H9 (cell line): Measurements from ENCODE around the gene PRMT2. TPM values are rescaled to one million over a fixed set of nuclear protein-coding genes. Genes with fewer than 3 reads are reported as not detected.

Source experiments
- DNase-seq: peaks from one replicate; pipeline ENCODE4 v3.0.0-alpha.2; 2017
- H2AFZ ChIP-seq: one replicate; pipeline ENCODE4 v1.6.1; 2013; ENCODE audit warnings: mild to moderate bottlenecking, low read length, control low read depth, moderate library complexity
- H2AK5ac ChIP-seq: 2 replicates; pipeline ENCODE4 v1.6.1; 2013; ENCODE audit warnings: low read length, control low read depth, mixed read lengths; ENCODE audit not compliant: insufficient read length
- H2BK120ac ChIP-seq: one replicate; pipeline ENCODE4 v1.6.1; 2013; ENCODE audit warnings: low read depth, mild to moderate bottlenecking, low read length, control low read depth, inconsistent platforms; ENCODE audit not compliant: poor library complexity, severe bottlenecking
- H2BK12ac ChIP-seq: 2 replicates; pipeline ENCODE4 v1.6.1; 2013; ENCODE audit warnings: low read length, control low read depth, mixed read lengths, low read depth; ENCODE audit not compliant: insufficient read length
- H2BK15ac ChIP-seq: 2 replicates; pipeline ENCODE4 v1.6.1; 2013; ENCODE audit warnings: low read depth, low read length, control low read depth
- H2BK20ac ChIP-seq: one replicate; pipeline ENCODE4 v1.6.1; 2013; ENCODE audit warnings: low read depth, mild to moderate bottlenecking, low read length, control low read depth, inconsistent platforms; ENCODE audit not compliant: poor library complexity, severe bottlenecking
- H2BK5ac ChIP-seq: 2 replicates; pipeline ENCODE4 v1.6.1; 2013; ENCODE audit warnings: low read length, control low read depth, mixed read lengths; ENCODE audit not compliant: insufficient read length
- H3K14ac ChIP-seq: 2 replicates; pipeline ENCODE4 v1.6.1; 2013; ENCODE audit warnings: low read length, control low read depth; ENCODE audit not compliant: insufficient read depth
- H3K18ac ChIP-seq: 2 replicates; pipeline ENCODE4 v1.6.1; 2013; ENCODE audit warnings: low read depth, mild to moderate bottlenecking, mixed read lengths, low read length, control low read depth; ENCODE audit not compliant: insufficient read length
- H3K23ac ChIP-seq: 2 replicates; pipeline ENCODE4 v1.6.1; 2013; ENCODE audit warnings: low read length, control low read depth, mixed read lengths, low read depth; ENCODE audit not compliant: insufficient read length
- H3K23me2 ChIP-seq: 2 replicates; pipeline ENCODE4 v1.6.1; 2013; ENCODE audit warnings: low read depth, mild to moderate bottlenecking, mixed read lengths, low read length, control low read depth; ENCODE audit not compliant: insufficient read length, poor library complexity, severe bottlenecking
- H3K27ac ChIP-seq: 2 replicates; pipeline ENCODE4 v1.5.1; 2013; ENCODE audit warnings: low read length, control low read depth, mixed read lengths, low read depth; ENCODE audit not compliant: insufficient read length
- H3K27me3 ChIP-seq: 2 replicates; pipeline ENCODE4 v1.6.1; 2013; ENCODE audit warnings: low read length, control low read depth, inconsistent platforms; ENCODE audit not compliant: insufficient read depth
- H3K4ac ChIP-seq: 2 replicates; pipeline ENCODE4 v1.6.1; 2013; ENCODE audit warnings: low read depth, mild to moderate bottlenecking, control low read depth, inconsistent platforms, low read length, moderate library complexity
- H3K4me1 ChIP-seq: 2 replicates; pipeline ENCODE4 v1.6.1; 2013; ENCODE audit warnings: low read length, control low read depth, inconsistent platforms; ENCODE audit not compliant: insufficient read depth
- H3K4me2 ChIP-seq: 2 replicates; pipeline ENCODE4 v1.6.1; 2013; ENCODE audit warnings: low read length, control low read depth, mixed read lengths; ENCODE audit not compliant: insufficient read length, insufficient read depth
- H3K56ac ChIP-seq: 2 replicates; pipeline ENCODE4 v1.6.1; 2013; ENCODE audit warnings: low read depth, mild to moderate bottlenecking, mixed read lengths, low read length, control low read depth; ENCODE audit not compliant: insufficient read length
- H3K79me1 ChIP-seq: 2 replicates; pipeline ENCODE4 v1.6.1; 2013; ENCODE audit warnings: low read depth, mild to moderate bottlenecking, moderate library complexity, low read length, control low read depth, inconsistent platforms; ENCODE audit not compliant: insufficient read depth, poor library complexity, severe bottlenecking
- H3K79me2 ChIP-seq: 2 replicates; pipeline ENCODE4 v1.6.1; 2013; ENCODE audit warnings: low read length, control low read depth, inconsistent platforms; ENCODE audit not compliant: insufficient read depth
- H3K9ac ChIP-seq: 2 replicates; pipeline ENCODE4 v1.6.1; 2013; ENCODE audit warnings: low read length, control low read depth, mixed read lengths; ENCODE audit not compliant: insufficient read length; ENCODE audit errors: extremely low read depth
- H3K9me3 ChIP-seq: one replicate; pipeline ENCODE4 v1.6.1; 2013; ENCODE audit warnings: low read depth, low read length, inconsistent platforms; ENCODE audit not compliant: control insufficient read depth
- H3T11ph ChIP-seq: one replicate; pipeline ENCODE4 v1.6.1; 2013; ENCODE audit warnings: mild to moderate bottlenecking, low read length, control low read depth, inconsistent platforms
- H4K20me1 ChIP-seq: one replicate; pipeline ENCODE4 v1.6.1; 2013; ENCODE audit not compliant: control insufficient read depth, insufficient read length, insufficient read depth
- H4K5ac ChIP-seq: 2 replicates; pipeline ENCODE4 v1.6.1; 2013; ENCODE audit warnings: low read depth, mild to moderate bottlenecking, mixed read lengths, low read length, control low read depth; ENCODE audit not compliant: insufficient read length
- H4K8ac ChIP-seq: replicated peaks from 2 replicates; pipeline ENCODE4 v1.6.1; 2013; ENCODE audit warnings: low read length, control low read depth, mixed read lengths, low read depth; ENCODE audit not compliant: insufficient read length
- H4K91ac ChIP-seq: 2 replicates; pipeline ENCODE4 v1.6.1; 2013; ENCODE audit warnings: low read depth, mild to moderate bottlenecking, moderate library complexity, mixed read lengths, low read length, control low read depth; ENCODE audit not compliant: insufficient read length
- H3K27ac Mint-ChIP-seq, 3 experiments: 2 replicates in 2 of 3; 3 replicates in 1 of 3; pipeline ENCODE4 v1.8.0; 2020 to 2021; ENCODE audit warnings: mixed read lengths in 3 of 3, mild to moderate bottlenecking in 1 of 3, moderate library complexity in 1 of 3
- H3K27me3 Mint-ChIP-seq: 2 replicates; pipeline ENCODE4 v1.8.0; 2021; ENCODE audit warnings: low read depth, mild to moderate bottlenecking, moderate library complexity, mixed read lengths
- H3K36me3 Mint-ChIP-seq, 3 experiments: 2 replicates in 2 of 3; 3 replicates in 1 of 3; pipeline ENCODE4 v1.8.0; 2020 to 2021; ENCODE audit warnings: low read depth in 3 of 3, mixed read lengths in 3 of 3; ENCODE audit not compliant: insufficient read depth in 1 of 3
- H3K4me1 Mint-ChIP-seq, 2 experiments: 2 replicates each; pipeline ENCODE4 v1.8.0; 2020; ENCODE audit warnings: mixed read lengths in 2 of 2
- H3K4me3 Mint-ChIP-seq, 2 experiments: 2 replicates in 1 of 2; 3 replicates in 1 of 2; pipeline ENCODE4 v1.8.0; 2020 to 2021; ENCODE audit warnings: mild to moderate bottlenecking in 2 of 2, mixed read lengths in 2 of 2, moderate library complexity in 1 of 2
- H3K9me3 Mint-ChIP-seq, 2 experiments: 2 replicates in 1 of 2; 3 replicates in 1 of 2; pipeline ENCODE4 v1.8.0; 2020; ENCODE audit warnings: mild to moderate bottlenecking in 2 of 2, mixed read lengths in 2 of 2, moderate library complexity in 1 of 2
- WGBS: extraction: QIAGEN DNeasy Blood & Tissue Kit; methylation state at CpG from one replicate; pipeline ENCODE4 v1.1.7; 2013; ENCODE audit warnings: missing lambda C conversion rate, low lambda C conversion rate, mixed read lengths; ENCODE audit not compliant: insufficient read length; ENCODE audit errors: extremely low coverage; 5-methylcytosine and 5-hydroxymethylcytosine counted together
- total RNA-seq: library from RNA; stranded (reverse); gene quantifications from 2 replicates; pipeline ENCODE4 v1.2.1, GENCODE V29; 2021
- TF ChIP-seq, protein P1 (sequence below): fragments of 200-600 bp; sonication (generic); conservative IDR thresholded peaks from 3 replicates; pipeline ENCODE4 v1.8.0; 2021; ENCODE audit warnings: antibody characterized with exemption, mild to moderate bottlenecking

Gene PRMT2
- total RNA-seq, 1 experiment from 2014 or later, result 53.7 TPM

DNA sequence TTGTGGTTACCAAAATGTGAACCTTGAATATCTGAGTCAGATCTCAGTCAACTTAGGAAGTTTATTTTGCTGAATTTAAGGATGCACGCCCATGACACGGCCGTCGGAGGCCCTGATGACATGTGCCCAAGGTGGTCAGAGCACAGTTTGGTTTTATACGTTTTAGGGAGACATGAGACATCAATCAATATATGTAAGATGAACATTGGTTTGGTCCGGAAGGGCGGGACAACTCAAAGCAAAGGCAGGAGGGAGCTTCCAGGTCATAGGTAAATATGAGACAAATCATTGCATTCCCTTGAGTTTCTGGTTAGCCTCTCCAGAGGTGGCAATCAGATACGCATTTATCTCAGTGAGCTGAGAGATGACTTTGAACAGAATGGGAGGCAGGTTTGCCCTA lies 1.0 kb upstream of the PRMT2 start:
- Histone ChIP-seq H3K9me3 (no peaks in the 10 kb centered on the region), H3K9ac (no peak overlapping the region), H3T11ph (no peak overlapping the region), H3K79me2 (peaks cover 2% of the 10 kb centered on the region; the same call in 1 of the 2 replicates), H3K18ac (no peak overlapping the region), H2AFZ (no peak overlapping the region), H4K5ac (no peak overlapping the region), H2BK12ac (no peak overlapping the region), H3K4ac (no peak overlapping the region), H3K27ac (no peak overlapping the region), H3K27me3 (no peaks in the 10 kb centered on the region), H3K23me2 (peaks cover 7% of the 10 kb centered on the region), H2BK120ac (no peak overlapping the region), H3K14ac (no peak overlapping the region), H2BK15ac (no peak overlapping the region), H2BK20ac (no peak overlapping the region), H3K23ac (no peak overlapping the region), H2AK5ac (no peak overlapping the region), H3K4me1 (no peaks in the 10 kb centered on the region; the same call in 1 of the 2 replicates), H3K4me2 (peak overlapping the region; percentile 39), H3K79me1 (peaks cover 3% of the 10 kb centered on the region), H4K91ac (no peak overlapping the region), H2BK5ac (no peak overlapping the region), H4K20me1 (no peaks in the 10 kb centered on the region), H3K56ac (no peak overlapping the region), H4K8ac (no peak overlapping the region)
- 0 out of 5 replicates have a peak, but pooled peaks cover 0 to 2% of the 10 kb centered on the region in 2 experiments for H3K9me3 Mint-ChIP-seq
- peaks cover 0 to 5% (median 5%) of the 10 kb centered on the region in 3 experiments; a peak in 4 of 7 replicates for H3K36me3 Mint-ChIP-seq
- no peak for DNase-seq
- H3K4me3 Mint-ChIP-seq, result peak overlapping the region; percentile 87 to 94
- peaks cover 21 to 24% of the 10 kb centered on the region in 2 experiments for H3K4me1 Mint-ChIP-seq
- no peaks in the 10 kb centered on the region for H3K27me3 Mint-ChIP-seq
- H3K27ac Mint-ChIP-seq, result peak overlapping the region; percentile 36 to 98 (median 96); a peak in 5 of 7 replicates
- no CpG with 5 or more reads among the region's 8 CpGs for WGBS
- TF ChIP-seq, protein P1, sequence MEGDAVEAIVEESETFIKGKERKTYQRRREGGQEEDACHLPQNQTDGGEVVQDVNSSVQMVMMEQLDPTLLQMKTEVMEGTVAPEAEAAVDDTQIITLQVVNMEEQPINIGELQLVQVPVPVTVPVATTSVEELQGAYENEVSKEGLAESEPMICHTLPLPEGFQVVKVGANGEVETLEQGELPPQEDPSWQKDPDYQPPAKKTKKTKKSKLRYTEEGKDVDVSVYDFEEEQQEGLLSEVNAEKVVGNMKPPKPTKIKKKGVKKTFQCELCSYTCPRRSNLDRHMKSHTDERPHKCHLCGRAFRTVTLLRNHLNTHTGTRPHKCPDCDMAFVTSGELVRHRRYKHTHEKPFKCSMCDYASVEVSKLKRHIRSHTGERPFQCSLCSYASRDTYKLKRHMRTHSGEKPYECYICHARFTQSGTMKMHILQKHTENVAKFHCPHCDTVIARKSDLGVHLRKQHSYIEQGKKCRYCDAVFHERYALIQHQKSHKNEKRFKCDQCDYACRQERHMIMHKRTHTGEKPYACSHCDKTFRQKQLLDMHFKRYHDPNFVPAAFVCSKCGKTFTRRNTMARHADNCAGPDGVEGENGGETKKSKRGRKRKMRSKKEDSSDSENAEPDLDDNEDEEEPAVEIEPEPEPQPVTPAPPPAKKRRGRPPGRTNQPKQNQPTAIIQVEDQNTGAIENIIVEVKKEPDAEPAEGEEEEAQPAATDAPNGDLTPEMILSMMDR, result no peak
